ENCODE data around the gene OR2T35. TPM values are rescaled to one million over a fixed set of nuclear protein-coding genes. Genes with fewer than 3 reads are reported as not detected.
"Not testable (repeated sequence)": the region's sequence is repeated elsewhere in the genome, so short reads cannot be mapped to it uniquely, and the experiment has no call there.

OR2T35 gene
- total and polyA plus RNA-seq, 12 donors, result not detected

DNA sequence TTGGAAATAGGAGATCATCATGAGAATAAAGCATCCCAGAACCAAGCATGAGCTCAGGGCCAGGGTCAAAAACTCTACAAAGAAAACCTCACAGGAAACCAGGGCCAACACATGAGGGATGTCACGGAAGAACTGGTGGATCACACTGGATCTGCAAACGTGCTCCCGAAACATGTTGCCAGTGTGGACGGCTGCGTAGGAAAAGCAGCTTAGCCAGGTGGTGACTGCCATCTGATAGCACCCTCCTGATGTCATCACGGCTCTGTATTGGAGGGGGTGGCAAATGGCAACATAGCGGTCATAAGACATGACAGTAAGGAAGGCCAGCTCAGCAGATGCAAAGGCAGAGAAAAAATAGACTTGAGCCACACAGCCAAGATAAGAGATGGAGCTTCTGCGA lies 36.6 kb upstream of the OR2T35 start:
- Histone ChIP-seq H3K4me3 (no peak overlapping the region), H3K4me1 (replicated peaks in 1 of 2) (no peaks in the 10 kb centered on the region), H3K36me3 (replicated peaks in 1 of 2) (no peaks in the 10 kb centered on the region), H3K27ac (no peak overlapping the region), H3K9me3 (replicated peaks in 1 of 3) (no peaks in the 10 kb centered on the region), H3K27me3 (peaks cover 4% of the 10 kb centered on the region)
- WGBS, 4 donors, result 76 to 82% (median 79%) methylated on average over 8 of the region's 8 CpGs
- intact Hi-C loops (cut with DNase I), result no loop called here
- no peak for DNase-seq
- no peak for TF ChIP-seq POLR2A (IDR thresholded peaks at IDR 0.05)
- TF ChIP-seq, protein P1, sequence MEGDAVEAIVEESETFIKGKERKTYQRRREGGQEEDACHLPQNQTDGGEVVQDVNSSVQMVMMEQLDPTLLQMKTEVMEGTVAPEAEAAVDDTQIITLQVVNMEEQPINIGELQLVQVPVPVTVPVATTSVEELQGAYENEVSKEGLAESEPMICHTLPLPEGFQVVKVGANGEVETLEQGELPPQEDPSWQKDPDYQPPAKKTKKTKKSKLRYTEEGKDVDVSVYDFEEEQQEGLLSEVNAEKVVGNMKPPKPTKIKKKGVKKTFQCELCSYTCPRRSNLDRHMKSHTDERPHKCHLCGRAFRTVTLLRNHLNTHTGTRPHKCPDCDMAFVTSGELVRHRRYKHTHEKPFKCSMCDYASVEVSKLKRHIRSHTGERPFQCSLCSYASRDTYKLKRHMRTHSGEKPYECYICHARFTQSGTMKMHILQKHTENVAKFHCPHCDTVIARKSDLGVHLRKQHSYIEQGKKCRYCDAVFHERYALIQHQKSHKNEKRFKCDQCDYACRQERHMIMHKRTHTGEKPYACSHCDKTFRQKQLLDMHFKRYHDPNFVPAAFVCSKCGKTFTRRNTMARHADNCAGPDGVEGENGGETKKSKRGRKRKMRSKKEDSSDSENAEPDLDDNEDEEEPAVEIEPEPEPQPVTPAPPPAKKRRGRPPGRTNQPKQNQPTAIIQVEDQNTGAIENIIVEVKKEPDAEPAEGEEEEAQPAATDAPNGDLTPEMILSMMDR (IDR thresholded peaks at IDR 0.05), result no peak

DNA sequence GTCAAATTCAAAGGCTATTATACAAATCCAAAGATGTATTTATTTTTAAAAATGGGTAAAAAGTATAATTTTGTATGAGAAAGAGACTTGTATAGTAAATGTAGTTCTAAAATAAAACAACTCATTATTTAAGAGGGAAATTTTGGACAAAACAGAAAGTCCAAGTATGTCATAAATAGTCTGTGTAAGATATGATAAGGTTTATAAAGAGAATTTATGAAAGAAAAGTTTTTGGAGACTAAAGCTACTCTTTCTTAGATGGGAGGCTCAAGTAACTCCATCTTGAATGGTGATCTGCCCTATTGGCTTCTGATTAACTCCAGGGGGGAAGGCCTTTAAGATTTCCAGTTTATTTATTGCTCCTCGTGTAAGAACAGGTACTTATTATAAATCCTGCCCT lies 24.9 kb upstream of the OR2T35 start:
- Histone ChIP-seq H3K27me3 (no peaks in the 10 kb centered on the region), H3K4me1 (replicated peaks in 1 of 2) (no peaks in the 10 kb centered on the region), H3K36me3 (replicated peaks in 1 of 2) (no peaks in the 10 kb centered on the region), H3K27ac (no peak overlapping the region), H3K9me3 (replicated peaks in 1 of 3) (peaks cover 0 to 4% (median 3%) of the 10 kb centered on the region in 3 donors), H3K4me3 (no peak overlapping the region)
- no peak for DNase-seq
- 63 to 85% (median 72%) methylated on average over 1 of the region's 1 CpG for WGBS, 4 donors
- TF ChIP-seq, protein P1 (IDR thresholded peaks at IDR 0.05), result no peak
- TF ChIP-seq POLR2A (IDR thresholded peaks at IDR 0.05), result no peak
- intact Hi-C loops (cut with DNase I), result no loop called here

DNA sequence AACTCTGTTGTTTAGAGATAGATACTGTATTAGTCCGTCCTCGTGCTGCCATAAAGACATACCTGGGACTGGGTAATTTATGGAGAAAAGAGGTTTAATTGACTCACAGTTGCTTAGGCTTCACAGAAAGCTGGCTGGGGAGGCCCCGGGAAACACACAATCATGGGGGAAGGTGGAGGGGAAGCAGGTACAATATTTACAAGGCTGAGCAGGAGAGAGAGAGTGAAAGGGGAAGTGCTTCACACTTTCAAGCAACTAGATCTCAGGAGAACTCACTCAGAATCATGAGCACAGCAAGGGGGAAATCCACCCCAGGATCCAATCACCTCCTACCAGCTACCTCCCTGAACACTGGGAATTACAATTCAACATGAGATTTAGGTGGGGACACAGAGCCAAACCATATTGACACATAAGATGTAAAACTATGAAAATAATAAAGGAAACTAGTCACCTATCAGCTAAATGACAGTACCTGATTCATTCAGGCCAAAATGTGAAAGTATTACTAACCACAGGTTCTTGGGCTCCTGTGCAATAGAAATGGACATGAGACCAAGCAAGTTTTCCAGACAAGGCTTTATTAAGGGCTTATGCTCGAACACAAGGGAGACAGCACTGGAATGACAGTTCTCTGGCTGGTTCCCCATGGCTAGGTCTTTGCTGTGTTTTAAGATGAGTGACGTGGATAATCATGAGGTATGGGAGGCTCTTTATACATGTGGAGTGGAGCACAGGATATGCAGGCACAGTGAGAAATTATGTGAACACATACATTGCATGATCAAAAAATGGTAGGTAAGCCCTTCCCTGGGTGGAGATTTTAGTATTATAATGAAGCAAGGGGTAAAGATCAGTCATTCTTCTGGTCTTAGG lies 18.6 kb upstream of the OR2T35 start:
- H3K4me1 ChIP-seq (replicated peaks in 1 of 2); intact Hi-C loops (cut with DNase I); H3K36me3 ChIP-seq (replicated peaks in 1 of 2); H3K9me3 ChIP-seq (replicated peaks in 1 of 3); H3K27me3 ChIP-seq; H3K27ac ChIP-seq; DNase-seq; H3K4me3 ChIP-seq: not testable (repeated sequence)
- WGBS, 4 donors, result 55 to 64% (median 59%) methylated on average over 5 of the region's 5 CpGs

DNA sequence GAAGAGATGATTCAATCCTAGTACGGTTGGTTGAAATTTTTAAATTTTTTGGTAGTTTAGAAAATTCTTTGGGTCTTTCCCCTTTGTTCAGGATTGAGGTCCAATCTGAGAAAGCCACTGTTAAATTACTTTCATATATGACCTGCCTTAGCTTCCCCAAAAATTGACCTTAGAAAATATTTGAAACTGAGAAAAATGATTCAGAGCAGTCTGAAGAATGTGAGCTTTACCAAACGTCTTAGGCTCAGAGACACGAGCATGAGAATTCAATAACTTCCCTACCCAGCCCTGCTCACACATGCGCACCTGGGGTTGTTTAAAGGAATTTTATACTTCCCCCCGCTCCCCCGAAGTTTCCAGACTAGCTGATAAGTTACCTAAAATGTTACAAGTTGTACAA lies 11.7 kb upstream of the OR2T35 start:
- H3K36me3 ChIP-seq (replicated peaks in 1 of 2); H3K27me3 ChIP-seq; intact Hi-C loops (cut with DNase I); H3K27ac ChIP-seq; H3K4me1 ChIP-seq (replicated peaks in 1 of 2); H3K9me3 ChIP-seq (replicated peaks in 1 of 3); H3K4me3 ChIP-seq; DNase-seq: not testable (repeated sequence)
- 64 to 87% (median 75%) methylated on average over 1 to 6 of the region's 6 CpGs for WGBS, 4 donors

DNA sequence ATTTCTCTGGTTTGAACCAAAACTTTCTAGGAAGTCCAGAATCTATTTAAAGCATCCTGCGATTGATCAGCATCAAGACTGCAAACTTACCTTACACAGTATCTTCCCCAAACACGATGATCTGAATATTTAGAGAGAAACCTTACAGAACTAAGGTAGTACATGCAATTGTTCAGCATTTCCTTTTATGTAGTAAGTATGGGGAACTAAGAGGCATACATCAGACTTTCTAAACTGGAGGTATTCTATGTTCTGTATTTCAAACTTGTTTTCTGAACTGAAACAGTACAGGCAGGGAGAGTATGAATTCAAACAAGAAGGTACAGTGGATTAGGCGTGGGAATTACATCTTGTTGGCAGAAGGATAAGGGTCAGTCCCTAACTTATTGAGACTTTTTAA lies 10.3 kb upstream of the OR2T35 start, which contains the start of gene OR2T27:
OR2T27 (minus strand) TSS at position 175 of the 400 bp plus-strand sequence. CDS start 4,644 bp downstream, outside the sequence.
- H3K27me3 ChIP-seq; H3K27ac ChIP-seq; H3K4me3 ChIP-seq; H3K9me3 ChIP-seq (replicated peaks in 1 of 3); H3K4me1 ChIP-seq (replicated peaks in 1 of 2); DNase-seq; intact Hi-C loops (cut with DNase I); H3K36me3 ChIP-seq (replicated peaks in 1 of 2): not testable (repeated sequence)
- 67% methylated on average over 1 of the region's 3 CpGs; no CpG with 5 or more reads in 3 of the 4 donors for WGBS, 4 donors

DNA sequence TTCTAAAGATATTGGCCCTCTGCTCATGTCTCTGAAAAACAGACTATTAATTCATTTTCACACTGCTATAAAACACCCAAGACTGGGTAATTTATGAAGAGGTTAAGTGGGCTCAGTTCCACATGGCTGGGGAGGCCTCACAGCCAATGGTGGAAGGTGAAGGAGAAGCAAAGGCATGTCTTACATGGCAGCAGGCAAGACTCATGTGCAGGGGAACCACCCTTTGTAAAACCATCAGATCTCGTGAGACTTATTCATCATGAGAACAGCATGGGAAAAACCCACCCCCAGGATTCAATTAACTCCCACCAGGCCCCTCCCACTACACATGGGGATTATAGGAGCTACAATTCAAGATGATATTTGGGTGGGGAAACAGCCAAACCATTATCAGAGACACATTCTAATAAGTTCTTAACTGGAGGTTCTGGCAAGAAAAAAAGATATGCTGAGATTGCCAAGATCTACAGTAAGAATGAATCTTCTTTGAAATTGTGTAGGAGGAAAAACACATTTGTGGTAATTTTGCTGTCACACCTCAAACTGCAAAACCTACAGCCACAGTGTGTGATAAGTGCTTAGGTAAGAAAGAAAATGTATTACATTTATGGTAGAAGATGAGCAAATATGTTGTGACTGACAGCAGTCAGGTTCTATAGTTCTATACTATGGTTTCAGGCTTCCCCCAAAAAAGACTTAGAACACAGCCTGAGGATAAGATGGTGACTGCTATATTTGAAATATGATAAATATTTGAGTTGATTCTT lies 3.9 kb upstream of the OR2T35 start:
- H3K27ac ChIP-seq; intact Hi-C loops (cut with DNase I); H3K4me3 ChIP-seq; DNase-seq; H3K9me3 ChIP-seq (replicated peaks in 1 of 3); H3K4me1 ChIP-seq (replicated peaks in 1 of 2); H3K27me3 ChIP-seq; H3K36me3 ChIP-seq (replicated peaks in 1 of 2): not testable (repeated sequence)
- WGBS, 4 donors, result no CpG with 5 or more reads among the region's 1 CpG

DNA sequence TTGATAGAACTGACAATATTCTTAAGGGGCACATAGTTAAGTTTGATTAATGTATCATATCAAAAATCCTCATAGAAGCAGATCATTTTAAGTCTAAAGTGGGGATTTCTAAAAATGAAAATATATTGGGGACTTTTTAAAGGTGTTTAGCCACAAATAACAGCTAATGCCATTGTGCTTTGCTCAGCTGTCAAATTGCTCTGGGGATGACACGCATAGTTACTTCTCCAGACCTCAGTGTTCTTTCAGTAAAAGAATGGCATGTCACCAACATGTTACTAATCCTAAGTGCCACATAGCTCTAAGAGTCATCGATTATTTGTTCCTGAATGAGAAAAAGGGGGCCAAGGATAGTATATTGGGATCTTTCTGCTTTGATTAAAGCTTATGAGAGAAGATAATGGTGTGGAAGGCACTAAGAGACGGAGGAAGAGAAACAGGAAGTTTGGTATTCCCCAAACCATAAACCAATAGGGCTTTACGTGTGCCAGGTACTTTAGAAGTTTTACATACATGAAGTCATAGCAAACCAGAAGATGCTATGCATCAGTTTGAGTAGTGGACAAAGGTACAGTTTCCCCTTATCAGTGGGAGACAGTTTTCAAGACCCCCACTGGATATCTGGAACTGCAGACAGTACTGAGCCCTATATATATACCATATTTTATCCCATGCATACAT lies 2.0 kb downstream of the OR2T35 start:
- H3K27ac ChIP-seq; H3K4me1 ChIP-seq (replicated peaks in 1 of 2); H3K9me3 ChIP-seq (replicated peaks in 1 of 3); H3K4me3 ChIP-seq; DNase-seq; H3K36me3 ChIP-seq (replicated peaks in 1 of 2); H3K27me3 ChIP-seq; intact Hi-C loops (cut with DNase I): not testable (repeated sequence)
- no CpG with 5 or more reads among the region's 4 CpGs for WGBS, 4 donors

DNA sequence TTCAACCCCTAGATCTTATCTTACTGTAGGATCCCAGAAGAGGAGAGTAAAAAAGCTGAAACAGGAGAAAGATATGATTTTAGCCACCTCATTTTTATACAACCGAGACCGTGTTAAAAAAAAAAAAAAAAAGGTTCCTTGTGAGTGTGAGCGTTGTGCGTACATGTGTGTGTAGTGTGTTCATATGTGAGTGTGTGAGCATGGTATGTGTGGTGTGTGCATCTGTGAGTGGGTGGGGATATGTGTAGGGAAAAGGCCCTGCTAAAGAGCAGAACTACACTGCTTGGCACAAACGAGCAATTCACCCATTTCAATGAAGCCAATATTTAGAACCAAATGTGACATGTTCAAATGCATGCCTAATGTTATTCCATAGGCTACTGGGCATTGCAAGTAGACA lies 3.5 kb downstream of the OR2T35 start:
- H3K9me3 ChIP-seq (replicated peaks in 1 of 3); H3K4me1 ChIP-seq (replicated peaks in 1 of 2); H3K36me3 ChIP-seq (replicated peaks in 1 of 2); DNase-seq; H3K4me3 ChIP-seq; H3K27me3 ChIP-seq; intact Hi-C loops (cut with DNase I); H3K27ac ChIP-seq: not testable (repeated sequence)
- 93% methylated on average over 4 of the region's 5 CpGs; no CpG with 5 or more reads in 3 of the 4 donors for WGBS, 4 donors

Measured in adrenal gland (tissue), 12 donors.